ENCODE data around the gene ADAMTS15. TPM values are rescaled to one million over a fixed set of nuclear protein-coding genes. Genes with fewer than 3 reads are reported as not detected.

ADAMTS15 gene
- total RNA-seq, 2 experiments from 2014 or later: not detected

- no peak overlapping the region for H3K27ac Mint-ChIP-seq
- CTCF ChIA-PET: no interaction called here
- H3K27me3 Mint-ChIP-seq: peaks cover 17% of the 10 kb centered on the region
- H3K36me3 Mint-ChIP-seq: no peaks in the 10 kb centered on the region
- H3K4me1 Mint-ChIP-seq: peaks cover 5% of the 10 kb centered on the region
- DNase-seq (no peak), ATAC-seq (no peak)
- H3K9me3 Mint-ChIP-seq (ENCODE audit: low read depth): no peaks in the 10 kb centered on the region
- H3K4me3 Mint-ChIP-seq: no peak overlapping the region
Measured at GRCh38 chr11:130486987-130487923, 38.8 kb downstream of the ADAMTS15 start.

- peaks cover 22% of the 10 kb centered on the region for H3K27me3 Mint-ChIP-seq
- H3K4me1 Mint-ChIP-seq: peaks cover 5% of the 10 kb centered on the region
- H3K36me3 Mint-ChIP-seq: no peaks in the 10 kb centered on the region
- H3K4me3 Mint-ChIP-seq: no peak overlapping the region
- DNase-seq (no peak), ATAC-seq (no peak)
- H3K27ac Mint-ChIP-seq: no peak overlapping the region
- CTCF ChIA-PET: no interaction called here
- no peaks in the 10 kb centered on the region for H3K9me3 Mint-ChIP-seq (ENCODE audit: low read depth)
Measured at GRCh38 chr11:130487924-130488815, 39.7 kb downstream of the ADAMTS15 start.

GRCh38 chr11:130488848-130489584, 40.6 kb downstream of the ADAMTS15 start:
- no peak for ATAC-seq
- no peak overlapping the region for H3K4me3 Mint-ChIP-seq
- H3K27me3 Mint-ChIP-seq: peaks cover 23% of the 10 kb centered on the region
- no peak overlapping the region for H3K27ac Mint-ChIP-seq
- no peak for DNase-seq
- peaks cover 5% of the 10 kb centered on the region for H3K4me1 Mint-ChIP-seq
- H3K36me3 Mint-ChIP-seq: no peaks in the 10 kb centered on the region
- H3K9me3 Mint-ChIP-seq (ENCODE audit: low read depth): no peaks in the 10 kb centered on the region
- CTCF ChIA-PET: no interaction called here

- CTCF ChIA-PET: no interaction called here
- Mint-ChIP-seq H3K9me3 (ENCODE audit: low read depth) (no peaks in the 10 kb centered on the region), H3K27ac (no peak overlapping the region), H3K36me3 (no peaks in the 10 kb centered on the region), H3K27me3 (peaks cover 25% of the 10 kb centered on the region), H3K4me1 (peaks cover 5% of the 10 kb centered on the region), H3K4me3 (no peak overlapping the region)
- DNase-seq (no peak), ATAC-seq (no peak)
Measured at GRCh38 chr11:130489716-130490115, 41.3 kb downstream of the ADAMTS15 start.

GRCh38 chr11:130490682-130491449, 42.4 kb downstream of the ADAMTS15 start:
- H3K4me1 Mint-ChIP-seq: peaks cover 5% of the 10 kb centered on the region
- H3K36me3 Mint-ChIP-seq: no peaks in the 10 kb centered on the region
- no peak overlapping the region for H3K4me3 Mint-ChIP-seq
- DNase-seq (no peak), ATAC-seq (no peak)
- H3K27me3 Mint-ChIP-seq: peaks cover 30% of the 10 kb centered on the region
- CTCF ChIA-PET: no interaction called here
- no peak overlapping the region for H3K27ac Mint-ChIP-seq
- H3K9me3 Mint-ChIP-seq (ENCODE audit: low read depth): no peaks in the 10 kb centered on the region

- no peak overlapping the region for H3K4me3 Mint-ChIP-seq
- H3K36me3 Mint-ChIP-seq: no peaks in the 10 kb centered on the region
- DNase-seq (no peak), ATAC-seq (no peak)
- no peaks in the 10 kb centered on the region for H3K9me3 Mint-ChIP-seq (ENCODE audit: low read depth)
- H3K27ac Mint-ChIP-seq: no peak overlapping the region
- peaks cover 43% of the 10 kb centered on the region for H3K27me3 Mint-ChIP-seq
- CTCF ChIA-PET: no interaction called here
- H3K4me1 Mint-ChIP-seq: no peaks in the 10 kb centered on the region
Measured at GRCh38 chr11:130498181-130498580, 49.7 kb downstream of the ADAMTS15 start.

GRCh38 chr11:130499828-130500227, 51.4 kb downstream of the ADAMTS15 start:
- no peak for DNase-seq
- H3K27ac Mint-ChIP-seq: no peak overlapping the region
- CTCF ChIA-PET: no interaction called here
- H3K27me3 Mint-ChIP-seq: peaks cover 45% of the 10 kb centered on the region
- no peak for ATAC-seq
- no peaks in the 10 kb centered on the region for H3K9me3 Mint-ChIP-seq (ENCODE audit: low read depth)
- no peaks in the 10 kb centered on the region for H3K4me1 Mint-ChIP-seq
- no peak overlapping the region for H3K4me3 Mint-ChIP-seq
- no peaks in the 10 kb centered on the region for H3K36me3 Mint-ChIP-seq

- CTCF ChIA-PET: no interaction called here
- Mint-ChIP-seq H3K4me3 (no peak overlapping the region), H3K36me3 (no peaks in the 10 kb centered on the region), H3K9me3 (ENCODE audit: low read depth) (peaks cover 6% of the 10 kb centered on the region), H3K27me3 (peaks cover 28% of the 10 kb centered on the region), H3K27ac (no peak overlapping the region), H3K4me1 (no peaks in the 10 kb centered on the region)
- DNase-seq: no peak
- no peak for ATAC-seq
Measured at GRCh38 chr11:130504317-130504716, 55.9 kb downstream of the ADAMTS15 start.

- Mint-ChIP-seq H3K36me3 (no peaks in the 10 kb centered on the region), H3K27me3 (peaks cover 6% of the 10 kb centered on the region), H3K4me3 (no peak overlapping the region), H3K27ac (no peak overlapping the region), H3K4me1 (no peaks in the 10 kb centered on the region), H3K9me3 (ENCODE audit: low read depth) (peaks cover 6% of the 10 kb centered on the region)
- no peak for ATAC-seq
- CTCF ChIA-PET: no interaction called here
- DNase-seq: no peak
Measured at GRCh38 chr11:130508913-130509312, 60.5 kb downstream of the ADAMTS15 start.

GRCh38 chr11:130509942-130510341, 61.5 kb downstream of the ADAMTS15 start:
- H3K27me3 Mint-ChIP-seq: peaks cover 5% of the 10 kb centered on the region
- H3K36me3 Mint-ChIP-seq: no peaks in the 10 kb centered on the region
- H3K4me3 Mint-ChIP-seq: no peak overlapping the region
- H3K27ac Mint-ChIP-seq: no peak overlapping the region
- CTCF ChIA-PET: no interaction called here
- DNase-seq: peak; percentile 4
- ATAC-seq: no peak
- H3K9me3 Mint-ChIP-seq (ENCODE audit: low read depth): peaks cover 6% of the 10 kb centered on the region
- H3K4me1 Mint-ChIP-seq: no peaks in the 10 kb centered on the region

GRCh38 chr11:130510407-130511006, 62.1 kb downstream of the ADAMTS15 start:
- DNase-seq: peak; percentile 16

GRCh38 chr11:130511765-130512164, 63.3 kb downstream of the ADAMTS15 start:
- ATAC-seq: no peak
- DNase-seq: peak; percentile 26
- H3K4me1 Mint-ChIP-seq: no peaks in the 10 kb centered on the region
- peaks cover 6% of the 10 kb centered on the region for H3K9me3 Mint-ChIP-seq (ENCODE audit: low read depth)
- CTCF ChIA-PET: no interaction called here
- H3K36me3 Mint-ChIP-seq: no peaks in the 10 kb centered on the region
- H3K27ac Mint-ChIP-seq: no peak overlapping the region
- no peaks in the 10 kb centered on the region for H3K27me3 Mint-ChIP-seq
- no peak overlapping the region for H3K4me3 Mint-ChIP-seq

More at GRCh38 chr11:130510407-130511006, 62.1 kb downstream of the ADAMTS15 start:
- CTCF ChIA-PET: no interaction called here
- Mint-ChIP-seq H3K9me3 (ENCODE audit: low read depth) (peaks cover 6% of the 10 kb centered on the region), H3K4me3 (no peak overlapping the region), H3K27me3 (no peaks in the 10 kb centered on the region), H3K27ac (no peak overlapping the region), H3K4me1 (no peaks in the 10 kb centered on the region), H3K36me3 (no peaks in the 10 kb centered on the region)
- no peak for ATAC-seq

Measured in activated CD8-positive, alpha-beta memory T cell treated with anti-CD3 and anti-CD28 coated beads, Interleukin-2, amount 10 ng/mL, durations not matched to agents 7 days and 5 days (primary cell).